ENCODE measurements around the gene LRRC40. TPM values are rescaled to one million over a fixed set of nuclear protein-coding genes. Genes with fewer than 3 reads are reported as not detected.

Gene LRRC40
- total RNA-seq, 1 experiment from 2014 or later, result 13.4 TPM

DNA sequence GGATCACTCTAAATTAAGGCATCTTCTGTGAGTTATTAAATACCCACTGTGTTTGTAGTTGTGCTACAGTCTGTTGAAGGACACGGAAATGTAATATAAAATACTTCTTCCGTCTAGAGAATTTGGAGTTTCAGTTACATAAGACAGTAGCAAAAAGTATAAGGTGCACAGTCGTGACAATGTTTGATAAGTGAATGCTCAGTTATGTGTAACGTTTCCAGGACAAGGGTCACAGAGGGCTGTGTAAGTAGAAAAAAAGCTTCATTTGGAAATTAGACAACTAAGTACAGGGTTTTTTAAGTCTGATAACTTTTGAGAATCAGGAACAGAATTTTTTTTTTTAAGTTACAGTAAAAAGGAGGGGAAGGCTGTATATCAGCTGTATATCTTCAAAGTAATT lies 43.4 kb upstream of the LRRC40 start:
- Histone ChIP-seq H3K27me3 (ENCODE audit: insufficient read depth, low read length) (no peaks in the 10 kb centered on the region), H3K36me3 (ENCODE audit: control insufficient read depth in 1 of 2, insufficient read depth in 2 of 2, low read length in 2 of 2) (peaks cover 70 to 86% of the 10 kb centered on the region in 2 experiments), H3K9me2 (ENCODE audit: insufficient read depth) (no peaks in the 10 kb centered on the region), H3K4me1 (ENCODE audit: control insufficient read depth in 1 of 2, insufficient read depth in 2 of 2, low read length in 2 of 2) (no peaks in the 10 kb centered on the region), H3K4me2 (ENCODE audit: low read length) (no peak overlapping the region), H3K27ac (ENCODE audit: low read depth, low read length) (no peak overlapping the region), H3K9me3 (ENCODE audit: control insufficient read depth in 1 of 2, insufficient read depth in 1 of 2, low read depth in 1 of 2, low read length in 2 of 2) (no peaks in the 10 kb centered on the region), H2AFZ (ENCODE audit: low read depth, low read length, poor library complexity, severe bottlenecking) (no peak overlapping the region), H4K20me1 (ENCODE audit: insufficient read depth) (peaks cover 6% of the 10 kb centered on the region; the same call in 1 of the 2 replicates), H3K9ac (ENCODE audit: low read length) (no peak overlapping the region), H3K4me3 (replicated peaks in 1 of 2; ENCODE audit: low read depth in 1 of 2, low read length in 2 of 2) (no peak overlapping the region), H3K79me2 (ENCODE audit: insufficient read depth, low read length) (peaks cover 17% of the 10 kb centered on the region)
- RAD21 ChIA-PET (ENCODE audit: low non-redundant PET in 1 of 2, low total read pairs in 2 of 2, uncharacterized antibody in 2 of 2, unreplicated experiment in 2 of 2), result no interaction called here
- TF ChIP-seq SIN3A (IDR thresholded peaks at IDR 0.05; ENCODE audit: low read depth) (no peak), CEBPB (IDR thresholded peaks at IDR 0.05; ENCODE audit: low read depth) (no peak), SRF (IDR thresholded peaks at IDR 0.05; ENCODE audit: low read depth) (no peak), RAD21 (IDR thresholded peaks at IDR 0.05; ENCODE audit: low read depth) (no peak), TCF7L2 (IDR thresholded peaks at IDR 0.05; ENCODE audit: borderline replicate concordance, extremely low read depth, insufficient read depth, insufficient read length) (no peak), SP1 (IDR thresholded peaks at IDR 0.05; ENCODE audit: low read depth) (no peak), JUND (IDR thresholded peaks at IDR 0.05) (no peak), FOSL1 (IDR thresholded peaks at IDR 0.05; ENCODE audit: low read depth) (no peak), EZH2 (IDR thresholded peaks at IDR 0.05) (no peak), EZH2phosphoT487 (IDR thresholded peaks at IDR 0.05; ENCODE audit: borderline replicate concordance) (no peak), YY1 (IDR thresholded peaks at IDR 0.05; ENCODE audit: extremely low read depth, insufficient replicate concordance, low read depth, low read length) (no peak), POLR2A (IDR thresholded peaks at IDR 0.05; ENCODE audit: borderline replicate concordance, extremely low read depth, insufficient read depth, insufficient read length) (no peak), CBX3 (IDR thresholded peaks at IDR 0.05; ENCODE audit: low read depth) (no peak), EGR1 (IDR thresholded peaks at IDR 0.05; ENCODE audit: low read depth) (no peak)
- TF ChIP-seq, protein P1, sequence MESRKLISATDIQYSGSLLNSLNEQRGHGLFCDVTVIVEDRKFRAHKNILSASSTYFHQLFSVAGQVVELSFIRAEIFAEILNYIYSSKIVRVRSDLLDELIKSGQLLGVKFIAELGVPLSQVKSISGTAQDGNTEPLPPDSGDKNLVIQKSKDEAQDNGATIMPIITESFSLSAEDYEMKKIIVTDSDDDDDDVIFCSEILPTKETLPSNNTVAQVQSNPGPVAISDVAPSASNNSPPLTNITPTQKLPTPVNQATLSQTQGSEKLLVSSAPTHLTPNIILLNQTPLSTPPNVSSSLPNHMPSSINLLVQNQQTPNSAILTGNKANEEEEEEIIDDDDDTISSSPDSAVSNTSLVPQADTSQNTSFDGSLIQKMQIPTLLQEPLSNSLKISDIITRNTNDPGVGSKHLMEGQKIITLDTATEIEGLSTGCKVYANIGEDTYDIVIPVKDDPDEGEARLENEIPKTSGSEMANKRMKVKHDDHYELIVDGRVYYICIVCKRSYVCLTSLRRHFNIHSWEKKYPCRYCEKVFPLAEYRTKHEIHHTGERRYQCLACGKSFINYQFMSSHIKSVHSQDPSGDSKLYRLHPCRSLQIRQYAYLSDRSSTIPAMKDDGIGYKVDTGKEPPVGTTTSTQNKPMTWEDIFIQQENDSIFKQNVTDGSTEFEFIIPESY (IDR thresholded peaks at IDR 0.05; ENCODE audit: extremely low read depth, insufficient replicate concordance, low read length), result no peak
- TF ChIP-seq, protein P2, sequence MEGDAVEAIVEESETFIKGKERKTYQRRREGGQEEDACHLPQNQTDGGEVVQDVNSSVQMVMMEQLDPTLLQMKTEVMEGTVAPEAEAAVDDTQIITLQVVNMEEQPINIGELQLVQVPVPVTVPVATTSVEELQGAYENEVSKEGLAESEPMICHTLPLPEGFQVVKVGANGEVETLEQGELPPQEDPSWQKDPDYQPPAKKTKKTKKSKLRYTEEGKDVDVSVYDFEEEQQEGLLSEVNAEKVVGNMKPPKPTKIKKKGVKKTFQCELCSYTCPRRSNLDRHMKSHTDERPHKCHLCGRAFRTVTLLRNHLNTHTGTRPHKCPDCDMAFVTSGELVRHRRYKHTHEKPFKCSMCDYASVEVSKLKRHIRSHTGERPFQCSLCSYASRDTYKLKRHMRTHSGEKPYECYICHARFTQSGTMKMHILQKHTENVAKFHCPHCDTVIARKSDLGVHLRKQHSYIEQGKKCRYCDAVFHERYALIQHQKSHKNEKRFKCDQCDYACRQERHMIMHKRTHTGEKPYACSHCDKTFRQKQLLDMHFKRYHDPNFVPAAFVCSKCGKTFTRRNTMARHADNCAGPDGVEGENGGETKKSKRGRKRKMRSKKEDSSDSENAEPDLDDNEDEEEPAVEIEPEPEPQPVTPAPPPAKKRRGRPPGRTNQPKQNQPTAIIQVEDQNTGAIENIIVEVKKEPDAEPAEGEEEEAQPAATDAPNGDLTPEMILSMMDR (IDR thresholded peaks at IDR 0.05 in 2 of 3, conservative IDR thresholded peaks at IDR 0.05 in 1 of 3; ENCODE audit: borderline replicate concordance in 1 of 3, insufficient read depth in 1 of 3, low read depth in 2 of 3, low read length in 2 of 3), result no peak
- TF ChIP-seq, protein P3, sequence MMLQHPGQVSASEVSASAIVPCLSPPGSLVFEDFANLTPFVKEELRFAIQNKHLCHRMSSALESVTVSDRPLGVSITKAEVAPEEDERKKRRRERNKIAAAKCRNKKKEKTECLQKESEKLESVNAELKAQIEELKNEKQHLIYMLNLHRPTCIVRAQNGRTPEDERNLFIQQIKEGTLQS (IDR thresholded peaks at IDR 0.05), result no peak
- TF ChIP-seq, protein P4, sequence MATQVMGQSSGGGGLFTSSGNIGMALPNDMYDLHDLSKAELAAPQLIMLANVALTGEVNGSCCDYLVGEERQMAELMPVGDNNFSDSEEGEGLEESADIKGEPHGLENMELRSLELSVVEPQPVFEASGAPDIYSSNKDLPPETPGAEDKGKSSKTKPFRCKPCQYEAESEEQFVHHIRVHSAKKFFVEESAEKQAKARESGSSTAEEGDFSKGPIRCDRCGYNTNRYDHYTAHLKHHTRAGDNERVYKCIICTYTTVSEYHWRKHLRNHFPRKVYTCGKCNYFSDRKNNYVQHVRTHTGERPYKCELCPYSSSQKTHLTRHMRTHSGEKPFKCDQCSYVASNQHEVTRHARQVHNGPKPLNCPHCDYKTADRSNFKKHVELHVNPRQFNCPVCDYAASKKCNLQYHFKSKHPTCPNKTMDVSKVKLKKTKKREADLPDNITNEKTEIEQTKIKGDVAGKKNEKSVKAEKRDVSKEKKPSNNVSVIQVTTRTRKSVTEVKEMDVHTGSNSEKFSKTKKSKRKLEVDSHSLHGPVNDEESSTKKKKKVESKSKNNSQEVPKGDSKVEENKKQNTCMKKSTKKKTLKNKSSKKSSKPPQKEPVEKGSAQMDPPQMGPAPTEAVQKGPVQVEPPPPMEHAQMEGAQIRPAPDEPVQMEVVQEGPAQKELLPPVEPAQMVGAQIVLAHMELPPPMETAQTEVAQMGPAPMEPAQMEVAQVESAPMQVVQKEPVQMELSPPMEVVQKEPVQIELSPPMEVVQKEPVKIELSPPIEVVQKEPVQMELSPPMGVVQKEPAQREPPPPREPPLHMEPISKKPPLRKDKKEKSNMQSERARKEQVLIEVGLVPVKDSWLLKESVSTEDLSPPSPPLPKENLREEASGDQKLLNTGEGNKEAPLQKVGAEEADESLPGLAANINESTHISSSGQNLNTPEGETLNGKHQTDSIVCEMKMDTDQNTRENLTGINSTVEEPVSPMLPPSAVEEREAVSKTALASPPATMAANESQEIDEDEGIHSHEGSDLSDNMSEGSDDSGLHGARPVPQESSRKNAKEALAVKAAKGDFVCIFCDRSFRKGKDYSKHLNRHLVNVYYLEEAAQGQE (IDR thresholded peaks at IDR 0.05; ENCODE audit: low read depth), result no peak
- TF ChIP-seq, protein P5, sequence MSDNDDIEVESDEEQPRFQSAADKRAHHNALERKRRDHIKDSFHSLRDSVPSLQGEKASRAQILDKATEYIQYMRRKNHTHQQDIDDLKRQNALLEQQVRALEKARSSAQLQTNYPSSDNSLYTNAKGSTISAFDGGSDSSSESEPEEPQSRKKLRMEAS (IDR thresholded peaks at IDR 0.05), result no peak
- no peak for ATAC-seq
- no peak for DNase-seq (ENCODE audit: low read depth, low spot score)
- POLR2A ChIA-PET, result no interaction called here
- intact Hi-C loops (cut with micrococcal nuclease), result no loop called here
- BruUV-seq (replicated peaks), result no TSS peak
- CTCF ChIA-PET, result no interaction called here
